ENCODE data around the gene SLC1A2.

SLC1A2 gene

GRCh38 chr11:35330931-35331330 is 88.4 kb downstream of the SLC1A2 start:
- Histone ChIP-seq H3K9me3 (ENCODE audit: insufficient read depth, low read depth, low read length) (no peaks in the 10 kb centered on the region), H3K9ac (ENCODE audit: low read depth, low read length) (no peak overlapping the region), H3K4me1 (ENCODE audit: insufficient read depth, low read length) (no peaks in the 10 kb centered on the region; the same call in 1 of the 2 replicates), H3K36me3 (ENCODE audit: insufficient read depth, low read depth, low read length) (no peaks in the 10 kb centered on the region), H3K27ac (ENCODE audit: low read length) (no peak overlapping the region), H3K4me3 (ENCODE audit: low read length) (no peak overlapping the region), H3K27me3 (ENCODE audit: insufficient read depth, low read length) (peaks cover 50% of the 10 kb centered on the region)

- Histone ChIP-seq H3K36me3 (ENCODE audit: insufficient read depth, low read depth, low read length) (no peaks in the 10 kb centered on the region), H3K4me3 (ENCODE audit: low read length) (no peak overlapping the region), H3K9ac (ENCODE audit: low read depth, low read length) (no peak overlapping the region), H3K27ac (ENCODE audit: low read length) (no peak overlapping the region), H3K9me3 (ENCODE audit: insufficient read depth, low read depth, low read length) (no peaks in the 10 kb centered on the region), H3K4me1 (ENCODE audit: insufficient read depth, low read length) (no peaks in the 10 kb centered on the region; the same call in 1 of the 2 replicates), H3K27me3 (ENCODE audit: insufficient read depth, low read length) (peaks cover 50% of the 10 kb centered on the region)
Observed at GRCh38 chr11:35330156-35330889, 89.0 kb downstream of the SLC1A2 start.

GRCh38 chr11:35327829-35328228 is 91.5 kb downstream of the SLC1A2 start:
- no peaks in the 10 kb centered on the region; the same call in 1 of the 2 replicates for H3K4me1 ChIP-seq (ENCODE audit: insufficient read depth, low read length)
- H3K27me3 ChIP-seq (ENCODE audit: insufficient read depth, low read length), result peaks cover 50% of the 10 kb centered on the region
- no peaks in the 10 kb centered on the region for H3K9me3 ChIP-seq (ENCODE audit: insufficient read depth, low read depth, low read length)
- H3K36me3 ChIP-seq (ENCODE audit: insufficient read depth, low read depth, low read length), result no peaks in the 10 kb centered on the region
- no peak overlapping the region for H3K27ac ChIP-seq (ENCODE audit: low read length)
- H3K4me3 ChIP-seq (ENCODE audit: low read length), result no peak overlapping the region
- H3K9ac ChIP-seq (ENCODE audit: low read depth, low read length), result no peak overlapping the region

GRCh38 chr11:35326266-35326879 is 93.0 kb downstream of the SLC1A2 start:
- Histone ChIP-seq H3K36me3 (ENCODE audit: insufficient read depth, low read depth, low read length) (no peaks in the 10 kb centered on the region), H3K4me1 (ENCODE audit: insufficient read depth, low read length) (peaks cover 6% of the 10 kb centered on the region; the same call in 1 of the 2 replicates), H3K4me3 (ENCODE audit: low read length) (no peak overlapping the region), H3K27ac (ENCODE audit: low read length) (no peak overlapping the region), H3K9ac (ENCODE audit: low read depth, low read length) (no peak overlapping the region), H3K27me3 (ENCODE audit: insufficient read depth, low read length) (peaks cover 43% of the 10 kb centered on the region), H3K9me3 (ENCODE audit: insufficient read depth, low read depth, low read length) (no peaks in the 10 kb centered on the region)

GRCh38 chr11:35324981-35325380 is 94.4 kb downstream of the SLC1A2 start:
- H3K9me3 ChIP-seq (ENCODE audit: insufficient read depth, low read depth, low read length), result no peaks in the 10 kb centered on the region
- no peak overlapping the region for H3K4me3 ChIP-seq (ENCODE audit: low read length)
- no peaks in the 10 kb centered on the region for H3K36me3 ChIP-seq (ENCODE audit: insufficient read depth, low read depth, low read length)
- H3K27me3 ChIP-seq (ENCODE audit: insufficient read depth, low read length), result peaks cover 33% of the 10 kb centered on the region
- H3K4me1 ChIP-seq (ENCODE audit: insufficient read depth, low read length), result peaks cover 6% of the 10 kb centered on the region; the same call in 1 of the 2 replicates
- no peak overlapping the region for H3K27ac ChIP-seq (ENCODE audit: low read length)
- H3K9ac ChIP-seq (ENCODE audit: low read depth, low read length), result no peak overlapping the region

- no peaks in the 10 kb centered on the region for H3K36me3 ChIP-seq (ENCODE audit: insufficient read depth, low read depth, low read length)
- H3K4me1 ChIP-seq (ENCODE audit: insufficient read depth, low read length), result 0 out of 2 replicates have a peak, but pooled peaks cover 6% of the 10 kb centered on the region
- no peaks in the 10 kb centered on the region for H3K9me3 ChIP-seq (ENCODE audit: insufficient read depth, low read depth, low read length)
- H3K27ac ChIP-seq (ENCODE audit: low read length), result no peak overlapping the region
- no peak overlapping the region for H3K9ac ChIP-seq (ENCODE audit: low read depth, low read length)
- H3K4me3 ChIP-seq (ENCODE audit: low read length), result no peak overlapping the region
- peaks cover 26% of the 10 kb centered on the region for H3K27me3 ChIP-seq (ENCODE audit: insufficient read depth, low read length)
Observed at GRCh38 chr11:35324183-35324886, 95.0 kb downstream of the SLC1A2 start.

- Histone ChIP-seq H3K4me1 (ENCODE audit: insufficient read depth, low read length) (0 out of 2 replicates have a peak, but pooled peaks cover 6% of the 10 kb centered on the region), H3K27me3 (ENCODE audit: insufficient read depth, low read length) (peaks cover 17% of the 10 kb centered on the region), H3K27ac (ENCODE audit: low read length) (no peak overlapping the region), H3K36me3 (ENCODE audit: insufficient read depth, low read depth, low read length) (no peaks in the 10 kb centered on the region), H3K9me3 (ENCODE audit: insufficient read depth, low read depth, low read length) (no peaks in the 10 kb centered on the region), H3K9ac (ENCODE audit: low read depth, low read length) (no peak overlapping the region), H3K4me3 (ENCODE audit: low read length) (no peak overlapping the region)
Observed at GRCh38 chr11:35323076-35323868, 96.1 kb downstream of the SLC1A2 start.

- no peak overlapping the region for H3K4me3 ChIP-seq (ENCODE audit: low read length)
- H3K27me3 ChIP-seq (ENCODE audit: insufficient read depth, low read length), result peaks cover 9% of the 10 kb centered on the region; the same call in 1 of the 2 replicates
- no peak overlapping the region for H3K9ac ChIP-seq (ENCODE audit: low read depth, low read length)
- H3K36me3 ChIP-seq (ENCODE audit: insufficient read depth, low read depth, low read length), result no peaks in the 10 kb centered on the region
- no peaks in the 10 kb centered on the region for H3K9me3 ChIP-seq (ENCODE audit: insufficient read depth, low read depth, low read length)
- H3K27ac ChIP-seq (ENCODE audit: low read length), result no peak overlapping the region
- 0 out of 2 replicates have a peak, but pooled peaks cover 6% of the 10 kb centered on the region for H3K4me1 ChIP-seq (ENCODE audit: insufficient read depth, low read length)
Observed at GRCh38 chr11:35322318-35322979, 96.9 kb downstream of the SLC1A2 start.

- Histone ChIP-seq H3K4me3 (ENCODE audit: low read length) (no peak overlapping the region), H3K36me3 (ENCODE audit: insufficient read depth, low read depth, low read length) (no peaks in the 10 kb centered on the region), H3K4me1 (ENCODE audit: insufficient read depth, low read length) (0 out of 2 replicates have a peak, but pooled peaks cover 6% of the 10 kb centered on the region), H3K9me3 (ENCODE audit: insufficient read depth, low read depth, low read length) (no peaks in the 10 kb centered on the region), H3K27me3 (ENCODE audit: insufficient read depth, low read length) (peaks cover 5% of the 10 kb centered on the region; the same call in 1 of the 2 replicates), H3K9ac (ENCODE audit: low read depth, low read length) (no peak overlapping the region), H3K27ac (ENCODE audit: low read length) (no peak overlapping the region)
Observed at GRCh38 chr11:35321532-35322317, 97.6 kb downstream of the SLC1A2 start.

- H3K27ac ChIP-seq (ENCODE audit: low read length), result no peak overlapping the region
- no peaks in the 10 kb centered on the region for H3K36me3 ChIP-seq (ENCODE audit: insufficient read depth, low read depth, low read length)
- 0 out of 2 replicates have a peak, but pooled peaks cover 6% of the 10 kb centered on the region for H3K4me1 ChIP-seq (ENCODE audit: insufficient read depth, low read length)
- no peaks in the 10 kb centered on the region for H3K9me3 ChIP-seq (ENCODE audit: insufficient read depth, low read depth, low read length)
- no peak overlapping the region for H3K4me3 ChIP-seq (ENCODE audit: low read length)
- H3K9ac ChIP-seq (ENCODE audit: low read depth, low read length), result no peak overlapping the region
- H3K27me3 ChIP-seq (ENCODE audit: insufficient read depth, low read length), result no peaks in the 10 kb centered on the region
Observed at GRCh38 chr11:35321111-35321510, 98.2 kb downstream of the SLC1A2 start.

Data from iPS-20b (cell line).